GM10248 (cell line): ENCODE data around the gene GLIPR2.

ENCODE experiments used
- CTCF ChIA-PET: fragments of 300-600 bp; sonication (Branson Sonifier 250); formaldehyde crosslinking; extraction: SDS; loops from one replicate; lab custom pipeline; 2021; ENCODE audit warnings: antibody characterized with exemption; lab: Yijun Ruan, JAX
- POLR2A ChIA-PET: fragments of 350-650 bp; sonication (Branson Sonifier 250); formaldehyde crosslinking; extraction: SDS; loops from one replicate; lab custom pipeline; 2020; ENCODE audit warnings: antibody characterized with exemption; lab: Yijun Ruan, JAX
- DNase-seq: peaks from one replicate; pipeline ENCODE4 v3.0.0; 2012; ENCODE audit errors: extremely low spot score
- TF ChIP-seq, protein P1 (sequence below): IDR thresholded peaks from 2 replicates; pipeline ENCODE4 v1.5.1; 2012; ENCODE audit warnings: mild to moderate bottlenecking, low read depth; ENCODE audit errors: extremely low read depth, missing control alignments, control extremely low read depth

Gene GLIPR2

DNA sequence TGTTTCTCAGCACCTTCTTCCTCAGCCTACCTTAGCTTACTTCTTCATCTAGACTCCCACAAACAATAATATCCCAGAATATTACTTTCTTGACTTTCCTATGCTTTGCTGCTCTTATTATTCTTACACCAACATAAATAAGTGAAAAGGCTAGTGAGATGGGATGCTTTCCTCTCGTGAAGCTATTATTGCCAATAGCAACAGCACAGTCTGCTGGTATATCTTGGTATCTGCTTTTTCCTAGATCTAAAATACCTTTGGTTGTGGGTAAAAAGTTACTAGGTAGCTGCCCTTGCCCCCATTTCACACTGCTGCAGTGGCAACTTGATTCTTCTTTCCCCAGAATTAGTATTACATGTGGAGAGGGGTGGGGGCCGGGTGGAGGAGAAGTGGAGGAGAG lies 26.1 kb upstream of the GLIPR2 start:
- no peak for DNase-seq
- POLR2A ChIA-PET = no interaction called here
- TF ChIP-seq, protein P1, sequence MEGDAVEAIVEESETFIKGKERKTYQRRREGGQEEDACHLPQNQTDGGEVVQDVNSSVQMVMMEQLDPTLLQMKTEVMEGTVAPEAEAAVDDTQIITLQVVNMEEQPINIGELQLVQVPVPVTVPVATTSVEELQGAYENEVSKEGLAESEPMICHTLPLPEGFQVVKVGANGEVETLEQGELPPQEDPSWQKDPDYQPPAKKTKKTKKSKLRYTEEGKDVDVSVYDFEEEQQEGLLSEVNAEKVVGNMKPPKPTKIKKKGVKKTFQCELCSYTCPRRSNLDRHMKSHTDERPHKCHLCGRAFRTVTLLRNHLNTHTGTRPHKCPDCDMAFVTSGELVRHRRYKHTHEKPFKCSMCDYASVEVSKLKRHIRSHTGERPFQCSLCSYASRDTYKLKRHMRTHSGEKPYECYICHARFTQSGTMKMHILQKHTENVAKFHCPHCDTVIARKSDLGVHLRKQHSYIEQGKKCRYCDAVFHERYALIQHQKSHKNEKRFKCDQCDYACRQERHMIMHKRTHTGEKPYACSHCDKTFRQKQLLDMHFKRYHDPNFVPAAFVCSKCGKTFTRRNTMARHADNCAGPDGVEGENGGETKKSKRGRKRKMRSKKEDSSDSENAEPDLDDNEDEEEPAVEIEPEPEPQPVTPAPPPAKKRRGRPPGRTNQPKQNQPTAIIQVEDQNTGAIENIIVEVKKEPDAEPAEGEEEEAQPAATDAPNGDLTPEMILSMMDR = no peak
- CTCF ChIA-PET = interaction anchor here (1.0 to 9.5 kb wide), 3 partner anchors 7 to 218 kb away, joined by 3 to 112 read pairs (median 7); no protein-coding TSS in a partner anchor

- ChIA-PET POLR2A (interaction anchor here (0.6 kb wide), 1 partner anchor 20 kb away, joined by 3 read pairs; no protein-coding TSS in a partner anchor), CTCF (interaction anchor here (1.2 to 9.5 kb wide), 3 partner anchors 9 to 54 kb away, joined by 3 to 112 read pairs (median 13); no protein-coding TSS in a partner anchor)
- no peak for DNase-seq
- TF ChIP-seq, protein P1 = no peak
Observed at GRCh38 chr9:36112516-36112915, 24.0 kb upstream of the GLIPR2 start.

GRCh38 chr9:36113999-36114398 lies 22.5 kb upstream of the GLIPR2 start:
- POLR2A ChIA-PET = no interaction called here
- TF ChIP-seq, protein P1 = no peak
- CTCF ChIA-PET = interaction anchor here (0.9 to 9.5 kb wide), 5 partner anchors 11 to 215 kb away, joined by 3 to 112 read pairs (median 3); no protein-coding TSS in a partner anchor
- no peak for DNase-seq

DNA sequence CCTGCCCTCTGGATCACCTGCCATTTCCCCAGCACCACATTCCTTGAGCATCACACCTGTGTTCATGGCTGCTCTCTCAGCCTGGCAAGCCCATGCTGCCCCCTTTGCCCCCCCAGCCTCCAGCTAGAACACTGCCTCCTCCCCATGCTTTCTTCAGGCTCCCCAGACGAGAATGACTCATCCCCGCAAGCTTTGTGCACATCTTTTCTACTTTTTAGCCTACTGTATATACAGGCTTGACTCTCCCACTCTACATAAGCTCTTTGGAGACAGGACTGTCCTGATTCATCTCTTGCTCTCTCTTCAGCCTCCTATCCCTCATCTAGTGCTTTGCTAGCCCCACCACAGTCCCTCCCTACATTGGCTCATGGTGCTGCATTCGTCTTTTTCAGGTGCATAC lies 19.9 kb upstream of the GLIPR2 start:
- ChIA-PET CTCF (interaction anchor here (0.9 to 9.5 kb wide), 5 partner anchors 11 to 50 kb away, joined by 3 to 112 read pairs (median 4); partner anchors contain the start of gene GLIPR2), POLR2A (no interaction called here)
- TF ChIP-seq, protein P1 = no peak

GRCh38 chr9:36118201-36118600 lies 18.3 kb upstream of the GLIPR2 start:
- ChIA-PET CTCF (interaction anchor here (9.5 kb wide), 1 partner anchor 15 kb away, joined by 112 read pairs; no protein-coding TSS in a partner anchor), POLR2A (no interaction called here)
- TF ChIP-seq, protein P1 = no peak
- DNase-seq = no peak

More for the DNA sequence above, 19.9 kb upstream of the GLIPR2 start:
- no peak for DNase-seq

DNA sequence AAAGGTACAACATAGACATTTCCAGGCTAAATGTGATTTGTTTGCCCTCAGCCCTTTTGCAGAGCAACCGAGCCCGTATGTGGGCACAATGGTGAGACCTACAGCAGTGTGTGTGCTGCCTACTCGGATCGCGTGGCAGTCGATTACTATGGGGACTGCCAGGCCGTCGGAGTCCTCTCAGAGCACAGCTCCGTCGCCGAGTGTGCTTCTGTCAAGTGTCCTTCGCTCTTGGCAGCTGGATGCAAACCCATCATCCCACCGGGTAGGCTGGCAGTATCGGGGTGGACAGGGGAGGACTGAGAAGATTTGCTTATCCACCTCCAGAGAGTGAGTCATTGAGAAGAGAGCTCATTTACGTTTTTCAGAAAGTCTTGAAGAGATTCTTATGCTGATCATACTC lies 17.8 kb upstream of the GLIPR2 start:
- DNase-seq = no peak
- ChIA-PET CTCF (interaction anchor here (9.5 kb wide), 1 partner anchor 16 kb away, joined by 112 read pairs; no protein-coding TSS in a partner anchor), POLR2A (no interaction called here)
- TF ChIP-seq, protein P1 = no peak

DNA sequence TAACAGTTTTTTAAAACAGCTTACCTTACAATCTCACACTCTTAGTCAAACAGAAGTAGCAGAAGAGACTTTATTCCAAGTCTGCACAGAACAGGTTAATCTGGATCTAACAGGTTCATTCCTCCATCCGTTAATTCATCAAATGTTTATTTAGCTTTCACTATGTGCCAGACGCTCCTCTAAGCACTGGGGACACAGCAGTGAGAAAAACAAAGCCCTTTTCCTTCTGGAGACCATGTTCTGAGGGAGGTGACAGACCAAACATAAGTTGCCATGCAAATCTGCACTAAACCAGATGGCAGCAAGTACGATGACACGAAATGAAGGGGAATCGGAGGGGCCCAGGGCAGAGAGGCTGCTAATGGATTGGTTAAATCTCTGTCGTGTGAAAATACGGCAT lies 17.1 kb upstream of the GLIPR2 start:
- CTCF ChIA-PET = interaction anchor here (9.5 kb wide), 1 partner anchor 17 kb away, joined by 112 read pairs; no protein-coding TSS in a partner anchor
- DNase-seq = no peak
- TF ChIP-seq, protein P1 = no peak
- POLR2A ChIA-PET = no interaction called here
